ENCODE measurements around the gene MMP23B. TPM values are rescaled to one million over a fixed set of nuclear protein-coding genes. Genes with fewer than 3 reads are reported as not detected.

MMP23B gene
- total RNA-seq, 1 experiment from 2014 or later, result 1.1 TPM

DNA sequence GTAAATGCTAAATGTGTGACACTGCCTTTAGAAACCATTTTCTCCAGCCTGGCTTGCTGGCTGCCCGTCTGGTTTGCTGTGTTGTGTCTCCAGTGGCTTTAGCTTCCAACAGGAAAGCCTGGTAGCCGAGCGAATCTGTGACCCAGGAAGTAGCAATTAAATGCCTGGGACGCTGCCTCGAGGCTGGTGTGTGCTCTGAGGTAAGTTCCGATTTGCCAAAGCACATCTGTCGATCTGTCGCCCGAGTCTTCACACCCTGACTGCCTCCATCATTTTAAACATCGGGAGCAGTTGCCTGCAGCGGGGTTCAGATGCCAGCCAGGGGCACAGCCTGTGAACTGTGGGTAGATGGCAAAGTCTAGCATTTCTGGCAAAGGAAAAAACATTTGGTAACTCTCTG lies 14.5 kb upstream of the MMP23B start:
- DNase-seq (ENCODE audit: low spot score), result no peak
- in situ Hi-C loops (cut with HindIII; ENCODE audit: low sequenced_read_pairs), result no loop called here

DNA sequence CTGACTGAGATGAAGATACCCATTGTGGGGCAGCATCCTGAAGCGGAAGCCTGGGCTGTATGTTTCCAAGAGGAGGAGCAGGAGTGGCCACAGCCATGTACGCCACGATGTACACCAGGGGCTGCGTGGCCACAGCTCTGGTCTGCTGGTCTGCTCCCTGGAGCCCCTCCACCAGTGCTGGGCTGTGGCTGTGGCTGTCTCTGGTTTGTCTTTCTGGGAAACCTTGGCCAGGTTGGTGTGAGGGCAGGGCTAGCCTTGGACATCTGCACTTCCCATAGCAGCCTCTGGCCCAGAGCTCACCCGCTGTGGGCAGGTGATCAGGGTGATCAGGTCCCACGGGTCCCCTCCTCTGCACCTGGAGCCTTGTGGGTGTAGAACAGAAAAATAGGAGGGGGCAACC lies 14.0 kb upstream of the MMP23B start:
- in situ Hi-C loops (cut with HindIII; ENCODE audit: low sequenced_read_pairs), result no loop called here
- DNase-seq (ENCODE audit: low spot score), result no peak

DNA sequence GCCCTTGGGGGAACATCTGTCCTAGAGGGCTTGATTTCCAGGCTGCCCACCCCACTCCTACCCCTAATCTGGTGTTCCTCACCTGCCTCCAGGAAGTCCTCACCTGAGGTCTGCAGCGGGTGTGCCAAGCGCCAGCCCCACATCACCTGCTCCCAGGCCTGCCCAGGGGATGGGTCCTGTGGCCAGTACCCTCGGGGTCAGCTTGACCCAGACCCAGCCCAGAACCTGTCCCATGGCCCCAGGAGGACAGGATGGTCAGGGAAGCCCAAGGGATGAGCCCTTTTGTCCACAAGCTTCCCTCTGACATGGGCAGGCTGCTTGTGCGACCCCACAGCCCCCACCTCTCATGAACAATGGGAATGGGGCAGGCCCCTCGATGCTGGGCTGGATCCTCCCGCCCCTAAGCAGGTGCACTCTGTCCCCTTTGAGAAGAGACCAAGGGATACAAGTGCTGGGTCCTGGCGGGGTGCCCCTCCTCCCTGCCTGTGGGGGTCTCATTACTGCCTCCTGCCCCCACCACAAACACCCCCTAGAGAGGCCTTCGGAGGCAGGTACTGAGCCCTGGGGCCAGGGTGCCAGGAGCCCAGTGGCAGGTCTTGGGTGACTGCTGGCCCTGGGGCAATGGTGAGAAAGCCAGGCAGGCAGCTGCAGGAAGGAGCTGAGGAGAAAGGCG lies 13.4 kb upstream of the MMP23B start:
- in situ Hi-C loops (cut with HindIII; ENCODE audit: low sequenced_read_pairs), result no loop called here
- DNase-seq (ENCODE audit: low spot score), result no peak

DNA sequence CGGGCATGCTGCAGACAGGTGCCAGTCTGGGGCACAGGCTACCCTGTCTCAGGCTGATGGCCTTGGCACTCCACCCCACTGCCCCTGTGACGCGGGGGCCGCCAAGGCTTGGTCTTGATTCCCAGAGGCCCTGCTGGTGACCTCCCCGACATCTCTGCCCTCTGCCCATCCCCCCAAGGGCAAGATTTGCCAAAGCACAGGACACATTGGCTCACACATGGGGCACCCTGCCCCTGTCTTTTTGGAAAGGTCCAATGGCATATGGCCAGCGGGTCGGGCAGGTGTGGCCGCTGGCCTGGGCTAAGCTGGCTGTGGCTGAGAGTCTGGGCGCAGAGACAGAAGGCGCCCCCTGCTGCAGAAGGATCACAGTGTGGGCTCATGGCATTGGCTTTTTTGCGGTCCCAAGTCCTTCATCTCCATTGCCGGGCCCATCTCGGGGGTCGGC lies 12.0 kb upstream of the MMP23B start:
- no peak for DNase-seq (ENCODE audit: low spot score)
- in situ Hi-C loops (cut with HindIII; ENCODE audit: low sequenced_read_pairs), result no loop called here

DNA sequence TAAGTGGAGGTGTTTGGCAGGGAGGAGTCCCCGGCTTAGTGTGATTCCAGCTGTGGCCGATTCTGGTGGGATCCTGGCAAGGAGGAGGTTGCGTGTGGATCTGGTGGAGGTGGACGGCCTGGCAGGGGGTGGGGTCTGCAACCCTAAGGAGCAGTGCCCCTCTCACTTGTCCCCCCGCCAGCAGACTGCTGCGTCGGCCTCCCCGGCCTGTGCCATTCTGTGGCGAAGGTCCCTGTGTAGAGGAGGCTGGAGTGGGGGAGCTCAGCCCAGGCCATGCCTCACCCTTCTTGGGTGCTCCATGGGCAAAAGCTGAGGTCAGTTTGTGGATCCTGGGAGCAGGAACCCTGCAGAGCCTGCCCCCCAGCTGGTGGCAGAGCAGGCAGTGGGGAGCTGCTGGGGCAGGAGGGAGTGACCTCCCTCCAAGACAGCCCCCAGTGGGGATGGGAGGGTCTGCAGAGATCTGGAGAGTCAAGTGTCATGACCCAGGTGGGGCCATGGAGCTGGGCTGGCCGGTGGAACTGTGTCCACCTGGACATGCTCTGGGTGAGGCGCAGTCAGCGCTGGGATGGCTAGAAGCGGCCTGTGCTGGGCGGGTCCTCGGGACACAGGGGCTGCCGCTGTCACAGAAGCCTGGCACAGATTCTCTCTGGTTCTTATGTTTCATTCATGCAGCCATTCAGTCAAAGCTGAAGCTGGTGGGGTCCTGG lies 11.4 kb upstream of the MMP23B start:
- no peak for DNase-seq (ENCODE audit: low spot score)
- in situ Hi-C loops (cut with HindIII; ENCODE audit: low sequenced_read_pairs), result no loop called here

DNA sequence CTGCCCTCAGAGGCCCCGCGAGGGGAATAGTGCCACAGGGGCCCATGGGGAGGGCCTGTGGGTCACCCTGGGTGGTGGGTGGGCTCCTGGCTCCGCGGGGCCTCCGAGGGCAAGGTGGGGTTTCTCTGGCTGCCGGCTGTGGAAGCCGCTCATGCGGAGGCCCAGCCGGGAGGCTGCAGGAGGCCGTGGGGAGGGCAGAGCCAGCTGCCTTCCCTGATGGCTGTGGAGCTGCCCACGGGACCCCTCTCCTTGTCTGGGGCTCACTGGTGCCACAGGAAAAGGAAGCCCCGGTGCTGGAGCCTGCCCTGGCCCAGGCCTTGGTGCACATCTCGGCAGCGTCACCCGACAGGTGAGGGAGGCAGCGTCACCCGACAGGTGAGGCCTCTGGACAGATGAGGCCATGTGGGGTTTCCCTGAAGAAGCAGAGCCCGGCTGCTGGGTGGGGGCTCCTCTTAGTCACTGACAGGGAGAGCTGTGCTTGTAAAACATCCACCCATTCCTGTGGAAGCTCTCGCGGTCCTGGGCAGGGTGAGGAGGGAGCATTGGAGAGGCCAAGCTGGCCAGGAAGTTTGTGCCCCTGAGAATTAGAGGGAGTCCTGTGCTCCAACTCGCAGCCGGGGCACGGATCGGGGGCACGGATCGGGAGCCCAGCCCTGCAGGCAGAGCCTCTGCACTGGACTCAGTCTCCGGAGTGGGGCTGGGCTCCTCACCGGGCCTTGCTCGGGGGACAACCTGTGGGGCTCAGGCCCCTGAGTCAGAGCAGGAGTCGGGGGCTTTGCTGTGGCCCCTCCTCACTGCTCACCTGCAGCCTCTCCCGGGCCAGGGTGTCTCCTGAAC lies 10.6 kb upstream of the MMP23B start:
- no peak for DNase-seq (ENCODE audit: low spot score)
- in situ Hi-C loops (cut with HindIII; ENCODE audit: low sequenced_read_pairs), result no loop called here

DNA sequence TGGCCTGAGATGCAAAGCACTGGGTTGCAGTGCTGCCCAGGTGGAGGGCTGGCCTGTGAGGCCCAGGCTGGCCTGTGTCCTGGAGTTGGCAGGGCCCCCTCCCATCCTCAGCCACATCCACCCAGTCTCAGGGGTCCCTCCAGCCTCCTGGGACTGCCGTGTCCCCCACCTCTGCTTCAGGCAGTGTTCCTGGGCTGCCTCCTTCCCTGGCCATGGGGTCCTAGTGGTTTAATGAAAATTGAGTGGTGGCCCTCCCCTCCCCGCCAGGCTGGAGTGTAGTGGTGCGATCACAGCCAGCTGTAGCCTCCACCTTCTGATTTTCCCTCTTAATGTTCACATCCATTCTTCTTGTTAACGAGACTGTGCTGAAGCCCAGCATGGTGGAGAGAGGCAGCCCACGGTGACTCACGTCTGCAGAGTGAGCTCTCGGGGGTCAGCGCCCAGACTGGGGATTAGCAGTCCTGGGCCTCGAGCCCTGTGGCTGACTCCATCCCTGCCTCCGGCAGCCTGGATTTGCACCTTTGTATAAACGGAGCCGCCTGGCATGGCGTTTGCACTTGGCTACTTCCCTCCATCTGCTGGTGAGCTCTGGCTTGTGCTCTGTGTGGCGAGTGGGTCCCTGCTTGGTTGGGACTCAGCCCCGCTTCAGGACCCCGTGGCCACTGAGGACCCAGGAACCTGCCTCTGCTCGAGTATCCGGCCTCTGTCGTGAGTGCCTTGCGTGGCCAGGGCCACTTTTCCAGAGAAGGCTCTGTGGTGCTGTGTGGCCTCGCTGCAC lies 9.8 kb upstream of the MMP23B start:
- in situ Hi-C loops (cut with HindIII; ENCODE audit: low sequenced_read_pairs), result no loop called here
- no peak for DNase-seq (ENCODE audit: low spot score)

DNA sequence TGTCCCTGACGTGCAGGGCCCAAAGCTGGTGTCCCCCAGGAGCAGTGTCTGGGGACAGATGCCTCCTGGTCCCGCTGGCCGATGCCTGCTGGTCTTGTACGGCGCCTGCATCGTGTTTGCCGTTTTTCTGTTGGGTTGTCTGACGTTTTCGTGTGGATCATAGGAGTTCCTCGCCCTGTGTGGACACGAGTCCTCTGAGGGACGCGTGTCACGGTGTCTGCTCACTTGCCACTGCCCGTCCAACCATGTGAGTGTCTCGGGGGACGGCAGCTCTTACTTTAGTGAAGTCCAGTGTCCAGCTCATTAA lies 9.2 kb upstream of the MMP23B start:
- in situ Hi-C loops (cut with HindIII; ENCODE audit: low sequenced_read_pairs), result no loop called here
- DNase-seq (ENCODE audit: low spot score), result no peak

DNA sequence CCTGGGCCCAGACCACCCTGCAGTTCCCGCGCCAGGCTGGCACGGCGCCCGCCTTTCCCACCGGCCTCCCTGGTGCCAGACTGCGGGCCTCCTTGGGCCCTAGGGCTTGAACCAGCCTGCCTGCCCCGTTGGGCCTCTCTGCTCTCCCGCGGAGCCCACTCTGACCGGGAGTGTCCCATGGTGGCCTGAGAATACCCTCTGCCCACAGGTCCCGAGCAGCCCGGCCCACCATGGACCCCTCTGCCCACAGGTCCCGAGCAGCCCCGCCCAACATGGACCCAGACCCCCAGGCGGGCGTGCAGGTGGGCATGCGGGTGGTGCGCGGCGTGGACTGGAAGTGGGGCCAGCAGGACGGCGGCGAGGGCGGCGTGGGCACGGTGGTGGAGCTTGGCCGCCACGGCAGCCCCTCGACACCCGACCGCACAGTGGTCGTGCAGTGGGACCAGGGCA lies 8.8 kb upstream of the MMP23B start:
- DNase-seq (ENCODE audit: low spot score), result no peak
- in situ Hi-C loops (cut with HindIII; ENCODE audit: low sequenced_read_pairs), result no loop called here

DNA sequence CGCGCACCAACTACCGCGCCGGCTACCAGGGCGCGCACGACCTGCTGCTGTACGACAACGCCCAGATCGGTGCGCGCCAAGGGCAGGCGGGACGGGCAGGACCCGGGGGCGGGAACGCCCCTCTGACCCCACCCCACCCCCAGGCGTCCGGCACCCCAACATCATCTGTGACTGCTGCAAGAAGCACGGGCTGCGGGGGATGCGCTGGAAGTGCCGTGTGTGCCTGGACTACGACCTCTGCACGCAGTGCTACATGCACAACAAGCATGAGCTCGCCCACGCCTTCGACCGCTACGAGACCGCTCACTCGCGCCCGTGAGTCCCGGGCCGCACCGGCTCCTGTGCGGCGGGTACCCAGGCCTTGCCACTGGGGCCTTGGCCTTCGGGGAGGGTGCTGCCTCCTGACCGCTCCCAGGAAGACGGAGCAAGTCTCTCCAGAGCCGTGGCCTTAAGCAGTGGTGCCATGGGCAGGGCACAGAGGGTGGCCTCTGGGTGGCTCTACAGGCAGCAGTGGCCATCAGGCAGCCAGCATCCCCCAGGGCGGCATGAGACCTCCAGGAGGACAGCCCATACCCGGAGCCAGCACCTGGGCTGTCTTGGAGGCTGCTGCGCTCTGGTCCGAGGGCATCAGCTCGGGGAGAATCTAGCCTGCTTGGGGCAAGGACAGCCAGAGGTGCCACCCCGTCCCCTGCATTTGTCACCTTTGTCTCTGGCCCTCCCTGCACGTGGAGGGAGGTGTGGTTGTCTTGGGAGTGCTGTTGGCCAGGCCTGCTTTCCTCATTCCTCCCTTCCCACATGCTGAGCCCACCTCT lies 8.1 kb upstream of the MMP23B start:
- no peak for DNase-seq (ENCODE audit: low spot score)
- in situ Hi-C loops (cut with HindIII; ENCODE audit: low sequenced_read_pairs), result no loop called here

DNA sequence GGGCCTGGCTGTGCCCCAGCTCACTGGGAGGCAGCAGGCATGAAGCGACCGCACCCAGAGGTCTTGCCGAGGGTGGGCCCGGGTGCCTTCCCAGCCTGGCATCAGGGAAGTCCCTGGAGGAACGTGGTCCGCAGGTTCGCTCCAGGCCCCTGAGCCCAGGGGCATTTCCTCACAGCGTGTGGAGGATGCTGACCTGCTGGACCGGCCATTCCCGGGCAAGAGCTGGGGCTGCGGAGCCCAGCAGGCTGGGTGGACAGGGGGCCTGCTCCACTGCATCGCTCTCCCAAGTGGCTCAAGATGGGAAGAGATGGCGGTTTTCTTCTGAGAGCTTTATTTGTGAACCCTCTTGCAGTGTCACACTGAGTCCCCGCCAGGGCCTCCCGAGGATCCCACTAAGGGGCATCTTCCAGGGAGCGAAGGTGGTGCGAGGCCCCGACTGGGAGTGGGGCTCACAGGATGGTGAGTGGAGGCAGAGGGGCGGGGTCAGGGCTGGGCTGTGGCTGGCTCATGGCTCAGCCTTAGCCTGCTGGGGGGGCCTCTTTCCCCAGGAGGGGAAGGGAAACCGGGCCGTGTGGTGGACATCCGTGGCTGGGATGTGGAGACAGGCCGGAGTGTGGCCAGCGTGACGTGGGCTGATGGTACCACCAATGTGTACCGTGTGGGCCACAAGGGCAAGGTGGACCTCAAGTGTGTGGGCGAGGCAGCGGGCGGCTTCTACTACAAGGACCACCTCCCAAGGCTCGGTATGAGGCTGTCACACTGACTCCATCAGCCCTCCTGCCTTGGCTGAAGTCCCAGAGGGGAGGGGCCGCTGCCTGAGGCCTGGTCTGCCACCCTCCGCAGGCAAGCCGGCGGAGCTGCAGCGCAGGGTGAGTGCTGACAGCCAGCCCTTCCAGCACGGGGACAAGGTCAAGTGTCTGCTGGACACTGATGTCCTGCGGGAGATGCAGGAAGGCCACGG lies 7.2 kb upstream of the MMP23B start:
- in situ Hi-C loops (cut with HindIII; ENCODE audit: low sequenced_read_pairs), result no loop called here
- DNase-seq (ENCODE audit: low spot score), result no peak

DNA sequence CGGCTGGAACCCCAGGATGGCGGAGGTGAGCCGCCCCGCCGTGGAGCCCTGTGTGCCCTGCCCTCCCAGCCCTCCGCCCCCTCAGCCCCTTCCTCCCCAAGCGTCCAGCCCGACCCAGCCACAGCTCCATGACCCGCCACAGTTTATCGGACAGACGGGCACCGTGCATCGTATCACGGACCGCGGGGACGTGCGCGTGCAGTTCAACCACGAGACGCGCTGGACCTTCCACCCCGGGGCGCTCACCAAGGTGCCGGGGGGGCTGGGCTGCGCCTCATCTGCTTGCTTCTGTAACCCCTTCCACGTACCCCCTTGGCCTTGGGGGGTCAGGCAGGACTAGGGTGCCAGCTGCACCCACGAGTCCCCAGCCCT lies 6.6 kb upstream of the MMP23B start:
- in situ Hi-C loops (cut with HindIII; ENCODE audit: low sequenced_read_pairs), result no loop called here
- DNase-seq (ENCODE audit: low spot score), result no peak

DNA sequence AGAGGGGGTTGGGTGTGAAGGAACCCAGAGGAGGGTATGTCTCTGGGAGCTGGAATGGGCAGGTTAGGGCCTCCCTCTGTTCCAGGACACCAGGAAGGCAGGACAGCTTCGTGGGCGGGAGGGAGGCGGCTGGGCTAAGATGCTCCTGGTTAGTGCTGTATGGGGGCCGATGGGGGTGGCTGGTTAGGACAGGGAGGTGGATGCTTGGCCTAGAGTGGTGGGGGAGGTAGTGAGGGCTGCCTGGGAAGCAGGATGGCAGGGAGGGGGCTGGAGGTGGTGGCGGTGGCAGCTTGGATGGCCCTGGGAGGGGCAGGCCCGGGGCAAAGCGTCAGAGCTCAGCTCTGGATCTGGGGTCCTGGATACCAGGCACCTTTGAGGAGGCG lies 6.2 kb upstream of the MMP23B start:
- DNase-seq (ENCODE audit: low spot score), result no peak
- in situ Hi-C loops (cut with HindIII; ENCODE audit: low sequenced_read_pairs), result no loop called here

DNA sequence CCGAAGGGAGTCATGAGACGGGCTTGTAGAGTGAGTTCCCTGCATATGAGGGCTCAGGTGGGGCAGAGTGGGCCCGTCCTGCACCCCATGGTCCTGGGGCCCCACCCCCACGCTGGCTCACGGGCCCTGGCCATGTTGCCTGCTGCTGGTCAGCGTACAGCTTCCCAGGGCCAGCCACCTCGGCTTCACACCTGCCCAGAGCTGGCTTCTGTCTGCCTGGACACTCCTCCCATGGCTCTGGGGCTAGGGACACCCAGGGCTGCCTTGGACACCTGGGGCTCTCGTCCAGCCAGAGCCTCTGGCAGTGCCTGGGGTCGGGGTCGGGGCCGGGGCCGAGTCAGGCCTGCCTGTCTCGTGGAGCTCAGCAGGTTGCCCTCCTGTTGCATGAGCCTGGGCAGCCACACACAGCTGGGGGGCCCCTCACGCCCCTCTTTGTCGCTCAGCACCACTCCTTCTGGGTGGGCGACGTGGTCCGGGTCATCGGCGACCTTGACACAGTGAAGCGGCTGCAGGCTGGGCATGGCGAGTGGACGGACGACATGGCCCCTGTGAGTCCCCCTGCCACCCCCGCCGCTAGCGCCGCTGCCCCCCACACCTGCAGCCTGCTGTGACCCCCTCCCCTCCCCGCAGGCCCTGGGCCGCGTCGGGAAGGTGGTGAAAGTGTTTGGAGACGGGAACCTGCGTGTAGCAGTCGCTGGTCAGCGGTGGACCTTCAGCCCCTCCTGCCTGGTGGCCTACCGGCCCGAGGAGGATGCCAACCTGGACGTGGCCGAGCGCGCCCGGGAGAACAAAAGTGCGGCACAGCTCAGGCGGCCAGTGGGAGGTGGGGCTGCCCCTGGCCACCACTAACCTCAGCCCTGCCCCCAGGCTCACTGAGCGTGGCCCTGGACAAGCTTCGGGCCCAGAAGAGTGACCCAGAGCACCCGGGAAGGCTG lies 5.5 kb upstream of the MMP23B start:
- DNase-seq (ENCODE audit: low spot score), result no peak
- in situ Hi-C loops (cut with HindIII; ENCODE audit: low sequenced_read_pairs), result no loop called here

DNA sequence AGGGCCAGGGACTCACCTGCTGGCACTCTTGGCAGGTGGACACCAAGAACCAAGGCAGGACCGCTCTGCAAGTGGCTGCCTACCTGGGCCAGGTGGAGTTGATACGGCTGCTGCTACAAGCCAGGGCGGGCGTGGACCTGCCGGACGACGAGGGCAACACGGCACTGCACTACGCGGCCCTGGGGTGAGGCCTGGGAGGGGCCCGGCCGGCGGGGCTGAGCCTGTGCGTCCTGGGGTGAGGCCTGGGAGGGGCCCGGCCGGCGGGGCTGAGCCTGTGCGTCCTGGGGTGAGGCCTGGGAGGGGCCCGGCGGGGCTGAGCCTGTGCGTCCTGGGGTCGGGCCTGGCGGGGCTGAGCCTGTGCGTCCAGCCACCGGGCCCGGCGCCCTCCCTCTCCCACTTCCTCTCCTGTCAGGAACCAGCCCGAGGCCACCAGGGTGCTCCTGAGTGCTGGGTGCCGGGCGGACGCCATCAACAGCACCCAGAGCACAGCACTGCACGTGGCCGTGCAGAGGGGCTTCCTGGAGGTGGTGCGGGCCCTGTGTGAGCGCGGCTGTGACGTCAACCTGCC lies 4.6 kb upstream of the MMP23B start:
- DNase-seq (ENCODE audit: low spot score), result no peak
- in situ Hi-C loops (cut with HindIII; ENCODE audit: low sequenced_read_pairs), result no loop called here
